Dermis microvascular lymphatic vessel endothelial cell (primary cell): ENCODE measurements around the gene PIK3CD. TPM values are rescaled to one million over a fixed set of nuclear protein-coding genes. Genes with fewer than 3 reads are reported as not detected.
A peak's percentile ranks its signal among the peaks of the same experiment; 100 is the strongest.
"Not testable (repeated sequence)": the region's sequence is repeated elsewhere in the genome, so short reads cannot be mapped to it uniquely, and the experiment has no call there.

Experiments used
- DNase-seq, 2 donors: peaks; one replicate each; pipeline versions ENCODE4 v3.0.0 to v3.0.0-alpha.2; 2010; ENCODE audit warnings: low read depth in 2 of 2
- total RNA-seq: library from RNA; depleted of rRNA; stranded (reverse); fragments of >200 nt; gene quantifications from 2 replicates; pipeline ENCODE4 v1.2.1, GENCODE V29; 2014

Gene PIK3CD
- total RNA-seq, 1 donor from 2014 or later = 1.9 TPM

- no peak for DNase-seq
Observed at GRCh38 chr1:9732123-9732971, 80.8 kb downstream of the PIK3CD start.

DNA sequence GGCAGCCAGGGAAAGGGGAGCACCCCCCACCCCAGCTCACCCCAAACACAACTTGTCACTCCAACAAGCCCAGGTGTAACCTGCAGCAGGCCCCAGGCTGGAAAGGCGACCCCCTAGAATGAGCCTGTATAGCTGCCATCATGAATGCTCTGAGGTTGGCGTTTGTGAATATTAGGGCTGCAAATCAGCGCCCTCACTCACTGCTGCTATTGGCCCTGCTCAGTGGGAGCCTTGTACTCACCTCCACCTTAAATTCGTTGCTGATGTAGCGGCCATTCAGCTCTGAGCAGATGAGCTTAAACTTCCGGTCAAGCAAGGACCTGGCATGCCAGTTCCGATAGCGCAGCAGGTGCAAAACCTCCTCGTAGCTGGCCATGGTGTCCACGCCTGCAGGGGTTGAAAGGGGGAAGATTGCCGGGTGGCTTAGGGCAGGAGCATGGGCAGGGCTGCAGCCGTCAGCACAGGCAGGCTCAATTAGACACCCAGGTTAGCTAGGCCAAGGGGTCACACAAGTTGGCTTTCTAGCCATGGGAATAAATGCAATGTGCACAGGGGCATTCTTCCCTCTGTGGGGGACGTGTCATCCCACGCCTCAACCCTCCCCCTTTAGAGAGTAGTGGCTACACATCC lies 81.7 kb downstream of the PIK3CD start:
- DNase-seq = no peak

- DNase-seq = no peak
Observed at GRCh38 chr1:9735800-9736199, 84.3 kb downstream of the PIK3CD start.

GRCh38 chr1:9736241-9736640 lies 84.7 kb downstream of the PIK3CD start:
- DNase-seq = no peak

- no peak for DNase-seq
Observed at GRCh38 chr1:9737057-9737456, 85.5 kb downstream of the PIK3CD start.

GRCh38 chr1:9737671-9738070 lies 86.1 kb downstream of the PIK3CD start:
- DNase-seq = no peak

- no peak for DNase-seq
Observed at GRCh38 chr1:9744106-9744799, 92.7 kb downstream of the PIK3CD start.

- DNase-seq = no peak
Observed at GRCh38 chr1:9746211-9746610, 94.7 kb downstream of the PIK3CD start.

DNA sequence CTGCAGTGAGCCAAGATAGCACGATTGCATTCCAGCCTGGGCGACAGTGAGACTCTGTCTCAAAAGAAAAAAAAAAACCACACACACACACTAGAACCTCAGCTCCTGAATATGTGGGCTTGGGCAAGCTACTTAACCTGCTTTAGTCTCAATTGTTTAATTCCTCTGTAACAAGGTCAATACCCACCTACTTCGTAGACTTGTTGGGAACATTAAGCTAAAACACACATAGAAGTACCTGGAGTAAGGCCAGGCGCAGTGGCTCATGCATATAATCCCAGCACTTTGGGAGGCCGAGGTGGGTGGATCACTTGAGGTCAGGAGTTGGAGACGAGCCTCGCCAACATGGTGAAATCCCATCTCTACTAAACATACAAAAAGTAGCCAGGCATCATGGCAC lies 95.1 kb downstream of the PIK3CD start:
- no peak for DNase-seq

GRCh38 chr1:9748391-9748790 lies 96.9 kb downstream of the PIK3CD start:
- DNase-seq = not testable (repeated sequence)

GRCh38 chr1:9749361-9749760 lies 97.8 kb downstream of the PIK3CD start:
- DNase-seq = no peak

DNA sequence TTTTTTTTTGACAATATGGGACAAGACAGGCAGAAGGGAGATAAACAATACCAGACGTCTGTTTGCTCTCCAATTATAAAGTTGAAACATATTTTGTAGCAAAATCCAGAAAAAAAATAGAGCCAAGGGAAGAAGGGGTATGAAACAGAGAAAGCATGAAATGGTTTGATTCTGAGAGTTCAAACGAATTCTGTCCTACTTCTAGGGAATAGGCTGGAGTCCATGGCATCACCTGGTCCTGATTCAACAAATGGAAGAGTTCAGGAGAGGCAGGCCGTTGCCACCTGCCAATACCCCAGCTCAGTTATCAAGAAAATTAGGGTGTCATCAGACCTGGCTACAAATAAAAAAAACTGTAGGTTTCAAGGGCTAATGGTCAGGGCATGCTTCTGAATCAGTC lies 100.4 kb downstream of the PIK3CD start:
- no peak for DNase-seq

- peak; percentile 78 to 87 for DNase-seq
Observed at GRCh38 chr1:9753121-9753531, 101.6 kb downstream of the PIK3CD start.

DNA sequence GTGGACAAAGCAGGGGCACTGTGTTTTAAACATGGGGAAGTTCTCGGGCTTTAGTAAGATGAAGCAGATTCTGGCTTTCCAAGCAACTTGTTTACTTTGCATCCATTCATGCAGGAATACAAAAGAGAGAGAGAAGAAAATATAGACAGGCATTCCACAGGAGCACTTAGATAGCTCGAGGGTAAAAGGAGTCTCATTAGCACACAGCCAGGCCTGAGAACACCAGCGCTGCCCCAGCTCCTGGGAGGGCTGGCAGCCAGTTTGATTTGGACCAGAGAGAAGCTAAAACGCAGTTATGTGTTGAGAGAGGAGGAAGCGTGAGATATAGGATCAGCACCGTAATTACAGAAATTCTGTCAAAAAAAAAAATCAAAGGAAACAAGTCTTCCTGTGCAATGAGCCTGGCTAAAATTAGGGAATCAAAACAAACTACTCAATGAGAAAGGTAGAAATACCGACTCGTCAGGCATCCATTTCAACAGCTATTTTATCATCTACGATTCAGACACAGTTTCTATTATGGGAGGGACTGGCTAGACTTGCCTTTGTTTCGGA lies 104.0 kb downstream of the PIK3CD start:
- peak; percentile 62 to 74 for DNase-seq

GRCh38 chr1:9758559-9759121 lies 107.1 kb downstream of the PIK3CD start:
- DNase-seq = peak in 1 of 2 donors; percentile 6

DNA sequence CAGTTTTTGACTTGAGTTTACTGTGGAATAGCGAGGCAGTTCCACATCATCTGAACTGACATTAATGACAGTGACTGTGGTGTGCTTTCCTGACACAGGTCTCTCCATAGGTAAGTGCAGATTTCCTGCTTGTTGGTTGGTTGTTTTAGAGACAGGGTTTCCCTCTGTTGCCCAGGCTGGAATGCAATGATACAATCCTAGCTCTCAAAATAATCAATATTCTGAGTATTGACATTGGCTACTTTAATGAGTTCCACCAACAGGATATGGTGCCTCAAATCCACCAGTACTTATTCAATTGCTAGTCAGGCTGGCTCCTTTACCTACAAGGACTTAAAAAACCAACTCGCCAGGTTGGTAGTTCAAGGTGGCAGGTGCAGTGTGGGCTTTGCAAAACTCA lies 108.4 kb downstream of the PIK3CD start:
- DNase-seq = no peak

DNA sequence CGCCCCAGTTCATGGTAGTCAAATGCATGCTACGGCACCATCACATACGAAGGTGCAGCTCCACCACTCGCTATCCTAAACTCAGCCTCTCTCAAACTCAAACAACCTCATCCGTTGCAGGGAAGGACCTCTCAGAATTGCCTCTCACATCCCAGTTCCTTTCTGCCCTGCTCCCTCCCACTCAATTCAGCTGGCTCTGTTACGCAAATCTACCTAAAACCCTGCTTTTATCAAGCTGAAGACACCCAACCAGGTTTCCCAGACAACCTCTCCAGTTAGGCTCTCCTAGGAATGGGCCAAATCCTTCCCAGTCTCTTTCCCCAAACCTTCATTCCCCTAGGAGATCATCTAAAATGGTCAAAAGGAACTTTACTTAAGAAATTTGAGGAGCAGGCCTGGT lies 109.3 kb downstream of the PIK3CD start:
- no peak for DNase-seq

DNA sequence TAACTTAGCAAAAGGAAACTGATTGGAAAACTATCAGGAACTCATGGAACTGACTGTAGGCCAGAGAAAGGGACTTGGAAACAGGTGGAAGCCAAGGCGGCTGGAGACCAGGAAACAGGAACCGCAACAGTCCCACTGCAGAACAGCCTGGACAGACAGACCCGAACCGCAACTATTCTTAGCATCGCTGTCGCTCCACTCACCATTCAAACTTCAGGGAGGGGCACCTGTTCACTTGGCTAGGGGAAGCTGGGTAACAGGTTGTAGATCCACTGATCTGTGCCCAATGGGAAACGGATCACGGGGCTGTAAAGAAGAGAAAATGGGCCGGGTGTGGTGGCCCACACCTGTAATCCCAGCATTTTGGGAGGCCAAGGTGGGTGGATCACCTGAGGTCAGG lies 110.3 kb downstream of the PIK3CD start:
- no peak for DNase-seq

DNA sequence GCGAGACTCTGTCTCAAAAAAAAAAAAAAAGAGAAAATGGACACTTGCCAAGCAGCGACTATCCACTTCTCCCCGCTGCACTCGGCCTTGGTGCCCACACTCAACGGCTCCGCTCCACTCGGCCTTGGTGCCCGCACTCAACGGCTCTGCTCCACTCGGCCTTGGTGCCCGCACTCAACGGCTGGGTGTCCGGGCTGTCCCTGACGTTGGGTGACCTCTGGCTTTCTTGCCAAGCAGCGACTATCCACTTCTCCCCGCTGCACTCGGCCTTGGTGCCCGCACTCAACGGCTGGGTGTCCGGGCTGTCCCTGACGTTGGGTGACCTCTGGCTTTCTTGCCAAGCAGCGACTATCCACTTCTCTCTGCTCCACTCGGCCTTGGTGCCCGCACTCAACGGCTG lies 110.9 kb downstream of the PIK3CD start:
- DNase-seq = not testable (repeated sequence)

DNA sequence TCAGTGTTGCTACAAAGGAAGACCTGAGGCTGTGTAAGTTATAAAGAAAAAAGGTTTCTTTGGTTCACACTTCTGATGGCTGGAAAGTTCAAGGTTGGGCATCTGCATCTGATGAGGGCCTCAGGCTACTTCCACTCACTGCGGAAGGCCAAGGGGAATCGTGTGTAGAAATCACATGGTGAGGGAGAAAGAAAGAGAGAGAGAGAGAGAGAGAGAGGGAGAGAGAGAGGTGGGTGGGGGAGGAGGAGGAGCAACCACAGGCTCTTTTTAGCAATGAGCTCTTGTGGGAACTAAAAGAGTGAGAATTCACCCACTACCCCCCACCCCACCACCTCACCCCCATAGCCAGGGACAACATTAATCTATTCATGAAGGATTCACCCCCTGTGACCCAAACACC lies 112.4 kb downstream of the PIK3CD start:
- DNase-seq = no peak

DNA sequence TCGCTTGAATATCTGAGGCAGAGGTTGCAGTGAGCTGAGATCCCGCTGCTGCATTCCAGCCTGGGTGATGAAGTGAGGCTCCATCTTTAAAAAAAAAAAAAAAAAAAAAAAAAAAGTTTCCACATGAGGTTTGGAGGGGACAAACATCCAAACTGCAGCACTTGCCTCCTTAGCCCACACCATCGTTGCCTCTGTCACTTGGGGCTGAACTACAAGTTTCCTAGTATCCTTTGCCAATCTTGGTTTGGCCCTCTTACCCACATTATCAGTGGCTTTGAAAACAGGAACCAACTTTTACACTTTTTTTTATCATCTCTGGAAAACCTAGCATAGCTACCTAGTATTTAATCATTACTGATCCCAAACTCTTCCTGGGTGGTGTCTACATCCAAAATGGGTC lies 113.0 kb downstream of the PIK3CD start:
- DNase-seq = no peak
